H1 (cell line): ENCODE measurements around the gene CTSA. TPM values are rescaled to one million over a fixed set of nuclear protein-coding genes. Genes with fewer than 3 reads are reported as not detected.

Experiments used
- CTCF ChIA-PET: fragments of 300-600 bp; sonication (Branson Sonifier 250); formaldehyde crosslinking; loops from one replicate; lab custom pipeline; 2021; ENCODE audit not compliant: partially characterized antibody; lab: Charles Lee
- POLR2A ChIA-PET: fragments of 300-600 bp; sonication (Branson Sonifier 250); formaldehyde crosslinking; loops from one replicate; lab custom pipeline; 2021; ENCODE audit warnings: inconsistent platforms; ENCODE audit not compliant: partially characterized antibody; lab: Charles Lee
- DNase-seq, 2 experiments: peaks; one replicate each; pipeline versions ENCODE4 v3.0.0 to v3.0.0-alpha.2; 2010 to 2022; ENCODE audit warnings: low spot score in 2 of 2, low read depth in 1 of 2, mixed read lengths in 1 of 2
- FAIRE-seq: peaks from 2 replicates; lab custom pipeline; 2011; peaks lifted over from hg19 to GRCh38; lab: Jason Lieb, UNC
- H2AFZ ChIP-seq: 2 replicates; pipeline ENCODE4 v1.8.1; 2012; ENCODE audit warnings: low read length, inconsistent platforms
- H2AK5ac ChIP-seq: 2 replicates; pipeline ENCODE4 v1.6.1; 2013; ENCODE audit warnings: low read depth, low read length
- H2BK120ac ChIP-seq: replicated peaks from 2 replicates; pipeline ENCODE3; 2013; ENCODE audit warnings: low read depth, low read length, inconsistent platforms
- H2BK12ac ChIP-seq: 2 replicates; pipeline ENCODE4 v1.6.1; 2013; ENCODE audit warnings: low read depth, low read length
- H2BK15ac ChIP-seq: 2 replicates; pipeline ENCODE4 v1.6.1; 2013; ENCODE audit warnings: low read length
- H2BK20ac ChIP-seq: 2 replicates; pipeline ENCODE4 v1.6.1; 2013; ENCODE audit warnings: low read length
- H2BK5ac ChIP-seq: 2 replicates; pipeline ENCODE4 v1.6.1; 2013; ENCODE audit warnings: low read depth, low read length
- H3K14ac ChIP-seq: 2 replicates; pipeline ENCODE4 v1.6.1; 2013; ENCODE audit warnings: inconsistent platforms; ENCODE audit not compliant: insufficient read length
- H3K18ac ChIP-seq: 2 replicates; pipeline ENCODE4 v1.6.1; 2013; ENCODE audit warnings: low read length; ENCODE audit errors: extremely low read depth
- H3K23ac ChIP-seq: 2 replicates; pipeline ENCODE4 v1.6.1; 2013; ENCODE audit warnings: inconsistent platforms; ENCODE audit not compliant: insufficient read length
- H3K23me2 ChIP-seq: 2 replicates; pipeline ENCODE4 v1.6.1; 2013; ENCODE audit warnings: low read depth, low read length
- H3K27ac ChIP-seq: 2 replicates; pipeline ENCODE4 v1.6.1; 2011; ENCODE audit warnings: low read depth, low read length, inconsistent platforms
- H3K27me3 ChIP-seq, 4 experiments: replicated peaks in 1 of 4; 1 replicate in 1 of 4; 2 replicates in 3 of 4; pipeline versions ENCODE4 v1.6.1 to v1.8.1; 2011 to 2013; ENCODE audit warnings: low read length in 3 of 4, mild to moderate bottlenecking in 3 of 4, inconsistent platforms in 2 of 4, mixed read lengths in 2 of 4, moderate library complexity in 1 of 4; ENCODE audit not compliant: control insufficient read depth in 3 of 4, insufficient read depth in 3 of 4; ENCODE audit errors: extremely low read depth in 1 of 4
- H3K36me3 ChIP-seq, 4 experiments: 2 replicates each; pipeline versions ENCODE4 v1.6.1 to v1.8.1; 2011 to 2013; ENCODE audit warnings: mild to moderate bottlenecking in 4 of 4, low read length in 3 of 4, moderate library complexity in 2 of 4, control low read depth in 1 of 4, inconsistent platforms in 1 of 4; ENCODE audit not compliant: insufficient read depth in 4 of 4, control insufficient read depth in 2 of 4
- H3K4ac ChIP-seq: replicated peaks from 2 replicates; pipeline ENCODE3; 2013; ENCODE audit warnings: low read length, low read depth, mixed read lengths, inconsistent platforms; ENCODE audit not compliant: insufficient read length
- H3K4me1 ChIP-seq, 4 experiments: replicated peaks in 1 of 4; 1 replicate in 1 of 4; 2 replicates in 3 of 4; pipeline versions ENCODE4 v1.6.1 to v1.8.1; 2011 to 2013; ENCODE audit warnings: low read length in 3 of 4, inconsistent platforms in 2 of 4, mixed read lengths in 1 of 4; ENCODE audit not compliant: insufficient read depth in 4 of 4, control insufficient read depth in 3 of 4
- H3K4me2 ChIP-seq, 2 experiments: 2 replicates each; pipeline versions ENCODE4 v1.6.1 to v1.8.1; 2011 to 2013; ENCODE audit warnings: low read depth in 2 of 2, low read length in 2 of 2, control low read depth in 1 of 2, inconsistent platforms in 1 of 2, mild to moderate bottlenecking in 1 of 2; ENCODE audit not compliant: insufficient read depth in 1 of 2
- H3K4me3 ChIP-seq, 4 experiments: fragments of 200-600, 300-600 bp in 1 of 4; sonication (generic), shearing (Covaris generic), sonication (Bioruptor Twin) in 1 of 4; 2 replicates each; pipeline versions ENCODE4 v1.5.1 to v1.8.1; 2011 to 2016; ENCODE audit warnings: low read length in 4 of 4, low read depth in 3 of 4, control low read depth in 2 of 4, inconsistent platforms in 2 of 4, mild to moderate bottlenecking in 2 of 4, mixed read lengths in 1 of 4, moderate library complexity in 1 of 4; ENCODE audit not compliant: insufficient read depth in 2 of 4; ENCODE audit errors: extremely low read depth in 1 of 4
- H3K56ac ChIP-seq: replicated peaks from 2 replicates; pipeline ENCODE3; 2013; ENCODE audit warnings: low read depth, mild to moderate bottlenecking, mixed read lengths, low read length, inconsistent platforms; ENCODE audit not compliant: insufficient read length
- H3K79me1 ChIP-seq: 2 replicates; pipeline ENCODE4 v1.6.1; 2013; ENCODE audit warnings: low read depth, low read length, control low read depth
- H3K79me2 ChIP-seq, 2 experiments: 2 replicates each; pipeline versions ENCODE4 v1.6.1 to v1.8.1; 2012 to 2013; ENCODE audit warnings: low read length in 2 of 2, mild to moderate bottlenecking in 2 of 2, inconsistent platforms in 1 of 2; ENCODE audit not compliant: insufficient read depth in 2 of 2, control insufficient read depth in 1 of 2
- H3K9ac ChIP-seq, 4 experiments: replicated peaks in 1 of 4; 1 replicate in 1 of 4; 2 replicates in 3 of 4; pipeline versions ENCODE4 v1.6.1 to v1.8.1; 2011 to 2013; ENCODE audit warnings: low read depth in 3 of 4, low read length in 3 of 4, control low read depth in 2 of 4, mild to moderate bottlenecking in 2 of 4, moderate library complexity in 2 of 4, inconsistent platforms in 1 of 4; ENCODE audit errors: extremely low read depth in 1 of 4
- H3K9me3 ChIP-seq, 2 experiments: 2 replicates each; pipeline versions ENCODE4 v1.6.1 to v1.8.1; 2012 to 2013; ENCODE audit warnings: mild to moderate bottlenecking in 2 of 2, moderate library complexity in 2 of 2, control low read depth in 1 of 2, inconsistent platforms in 1 of 2, low read depth in 1 of 2, low read length in 1 of 2, mixed read lengths in 1 of 2; ENCODE audit not compliant: insufficient read depth in 2 of 2
- H4K20me1 ChIP-seq, 2 experiments: replicated peaks in 1 of 2; 2 replicates each; pipeline versions ENCODE3 to v1.8.1; 2011 to 2013; ENCODE audit warnings: inconsistent platforms in 2 of 2, low read length in 2 of 2, mild to moderate bottlenecking in 1 of 2; ENCODE audit not compliant: insufficient read depth in 2 of 2, control insufficient read depth in 1 of 2
- H4K5ac ChIP-seq: 2 replicates; pipeline ENCODE4 v1.6.1; 2013; ENCODE audit warnings: low read length, low read depth, mixed read lengths, inconsistent platforms; ENCODE audit not compliant: insufficient read length
- H4K8ac ChIP-seq: 2 replicates; pipeline ENCODE4 v1.8.0; 2013; ENCODE audit warnings: mild to moderate bottlenecking, moderate library complexity, low read length, inconsistent platforms; ENCODE audit not compliant: insufficient read depth; ENCODE audit errors: extremely low read depth
- H4K91ac ChIP-seq: replicated peaks from 2 replicates; pipeline ENCODE3; 2013; ENCODE audit warnings: low read length, mixed read lengths, inconsistent platforms; ENCODE audit not compliant: insufficient read length
- EZH2 ChIP-seq: fragments of 200-600 bp; sonication (generic); IDR thresholded peaks from 2 replicates; pipeline ENCODE4 v1.7.1; 2012; ENCODE audit warnings: low read depth, mild to moderate bottlenecking, moderate library complexity, low read length, inconsistent platforms; ENCODE audit not compliant: severe bottlenecking
- GTF2F1 ChIP-seq: IDR thresholded peaks from 2 replicates; pipeline ENCODE4 v1.6.1; 2012; ENCODE audit warnings: low read depth, low read length, improper control_type of control experiment, borderline replicate concordance
- KDM1A ChIP-seq: fragments of 200-600, 300-600 bp; sonication (generic); IDR thresholded peaks from 2 replicates; pipeline ENCODE4 v1.7.1; 2016; ENCODE audit warnings: mild to moderate bottlenecking, low read length, borderline replicate concordance
- MAFK ChIP-seq: IDR thresholded peaks from 2 replicates; pipeline ENCODE4 v1.6.1; 2012; ENCODE audit warnings: low read depth, mild to moderate bottlenecking, improper control_type of control experiment, low read length
- POU5F1 ChIP-seq: IDR thresholded peaks from 2 replicates; pipeline ENCODE4 v1.6.1; 2011; ENCODE audit warnings: low read depth, mild to moderate bottlenecking, low read length, moderate library complexity
- RAD21 ChIP-seq, 2 experiments: IDR thresholded peaks in 1 of 2; conservative IDR thresholded peaks in 1 of 2; 2 replicates each; pipeline ENCODE4 v1.6.1; 2011; ENCODE audit warnings: low read depth in 2 of 2, low read length in 2 of 2, improper control_type of control experiment in 1 of 2, inconsistent platforms in 1 of 2, mild to moderate bottlenecking in 1 of 2, moderate library complexity in 1 of 2
- SAP30 ChIP-seq: fragments of 300-600 bp; sonication (generic); IDR thresholded peaks from 2 replicates; pipeline ENCODE4 v1.7.1; 2012; ENCODE audit warnings: low read length, moderate library complexity, mild to moderate bottlenecking, inconsistent platforms; ENCODE audit not compliant: insufficient read depth, insufficient replicate concordance
- SIRT6 ChIP-seq: IDR thresholded peaks from one replicate; pipeline ENCODE4 v1.7.1; 2012; ENCODE audit warnings: low read length, inconsistent platforms
- SP2 ChIP-seq: IDR thresholded peaks from 2 replicates; pipeline ENCODE4 v1.6.1; 2012; ENCODE audit warnings: mild to moderate bottlenecking, low read length, inconsistent platforms
- SP4 ChIP-seq: IDR thresholded peaks from 2 replicates; pipeline ENCODE4 v1.6.1; 2012; ENCODE audit warnings: low read length, inconsistent platforms
- TAF1 ChIP-seq: IDR thresholded peaks from 2 replicates; pipeline ENCODE4 v1.6.1; 2011; ENCODE audit warnings: mild to moderate bottlenecking, low read depth, low read length
- TBP ChIP-seq: IDR thresholded peaks from 2 replicates; pipeline ENCODE4 v1.6.1; 2011; ENCODE audit warnings: low read depth, low read length, improper control_type of control experiment
- WGBS, 2 experiments: shearing (Covaris generic) in 1 of 2; methylation state at CpG; one replicate each; pipeline versions ENCODE4 v1.1.6 to v1.1.7; 2013 to 2015; ENCODE audit warnings: low lambda C conversion rate in 2 of 2, mixed read lengths in 2 of 2, inconsistent platforms in 1 of 2, low coverage in 1 of 2, missing lambda C conversion rate in 1 of 2; ENCODE audit not compliant: insufficient replicate concordance in 2 of 2, insufficient coverage in 1 of 2, insufficient read length in 1 of 2; ENCODE audit errors: extremely low coverage in 1 of 2, missing lambda C conversion rate in 1 of 2; 5-methylcytosine and 5-hydroxymethylcytosine counted together
- polyA plus RNA-seq, 7 experiments: library from polyadenylated mRNA; depleted of rRNA in 3 of 7; stranded (reverse) in 5 of 7; unstranded in 2 of 7; fragments of >200 nt in 5 of 7; fragments of 200-250 nt in 2 of 7; gene quantifications; 1 replicate in 5 of 7; 2 replicates in 1 of 7; 4 replicates in 1 of 7; pipeline versions ENCODE4 v1.2.1 to v1.2.3, GENCODE V29; 2011 to 2013; ENCODE audit warnings: missing spikeins in 2 of 7, mixed read lengths in 2 of 7
- total RNA-seq: library from RNA; stranded (reverse); fragmentation: NEBNext Ultra II Directional; extraction: Animal tissue kit (Norgen Biotek cat#: 25700); gene quantifications from 2 replicates; pipeline ENCODE4 v1.2.1, GENCODE V29; 2021
- TF ChIP-seq, protein P1 (sequence below): IDR thresholded peaks from 2 replicates; pipeline ENCODE4 v1.6.1; 2012; ENCODE audit warnings: inconsistent platforms

CTSA gene
- total and polyA plus RNA-seq, 2 of the 8 experiments (the other 6 are each of a cell fraction or from before 2014, with no cell fraction given), result 49.7 to 74.0 TPM

DNA sequence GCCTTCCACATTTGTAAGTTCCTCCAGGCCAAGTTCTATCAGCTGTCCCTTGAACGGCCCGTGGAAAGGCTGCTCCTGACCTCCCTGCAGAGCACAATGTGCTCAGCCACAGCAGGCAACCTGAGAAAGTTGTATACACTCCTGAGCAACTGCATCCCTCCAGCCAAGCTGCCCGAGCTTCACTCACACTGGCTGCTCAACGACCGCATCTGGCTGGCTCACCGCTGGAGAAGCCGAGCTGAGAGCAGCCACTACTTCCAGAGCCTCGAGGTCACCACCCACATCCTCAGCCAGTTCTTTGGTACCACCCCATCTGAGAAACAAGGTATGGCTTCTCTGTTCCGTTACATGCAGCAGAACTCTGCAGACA lies 8.1 kb upstream of the CTSA start:
- 97% methylated on average over 9 of the region's 9 CpGs; no CpG with 5 or more reads in 1 of the 2 experiments for WGBS, 2 experiments
- H3K27me3 ChIP-seq, result no peaks in the 10 kb centered on the region

More for the DNA sequence above, 8.1 kb upstream of the CTSA start:
- POLR2A ChIA-PET, result interaction anchor here (0.5 to 5.7 kb wide), 18 partner anchors 8 to 752 kb away, joined by 3 to 55 read pairs (median 4); partner anchors contain the start of genes ACOT8, CTSA, NEURL2 and PCIF1
- Histone ChIP-seq H3K23ac (no peak overlapping the region), H2BK120ac (no peak overlapping the region), H3K4ac (no peak overlapping the region), H2AFZ (no peak overlapping the region), H3K9ac (no peak overlapping the region), H2BK12ac (no peak overlapping the region), H3K9me3 (no peaks in the 10 kb centered on the region), H3K36me3 (peaks cover 10 to 18% (median 17%) of the 10 kb centered on the region in 4 experiments), H3K23me2 (peaks cover 5% of the 10 kb centered on the region), H4K5ac (no peak overlapping the region), H3K79me2 (peaks cover 0 to 16% of the 10 kb centered on the region in 2 experiments; a peak in 1 of 4 replicates), H2BK15ac (no peak overlapping the region), H4K91ac (no peak overlapping the region), H4K8ac (no peak overlapping the region), H3K4me2 (no peak overlapping the region), H4K20me1 (peaks cover 0 to 7% of the 10 kb centered on the region in 2 experiments), H2BK5ac (no peak overlapping the region), H2BK20ac (no peak overlapping the region), H3K27ac (no peak overlapping the region), H3K56ac (no peak overlapping the region), H3K14ac (no peak overlapping the region), H3K4me1 (no peaks in the 10 kb centered on the region), H3K79me1 (no peaks in the 10 kb centered on the region), H2AK5ac (no peak overlapping the region), H3K18ac (no peak overlapping the region), H3K4me3 (no peak overlapping the region)
- TF ChIP-seq SAP30, result no peak
- TF ChIP-seq KDM1A, result no peak
- TF ChIP-seq TAF1, result no peak
- TF ChIP-seq, protein P1, sequence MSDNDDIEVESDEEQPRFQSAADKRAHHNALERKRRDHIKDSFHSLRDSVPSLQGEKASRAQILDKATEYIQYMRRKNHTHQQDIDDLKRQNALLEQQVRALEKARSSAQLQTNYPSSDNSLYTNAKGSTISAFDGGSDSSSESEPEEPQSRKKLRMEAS, result no peak
- TF ChIP-seq SP4, result no peak
- no peak for TF ChIP-seq TBP
- TF ChIP-seq MAFK, result no peak
- TF ChIP-seq EZH2, result no peak
- TF ChIP-seq SIRT6, result no peak
- no peak for TF ChIP-seq POU5F1
- TF ChIP-seq GTF2F1, result no peak
- TF ChIP-seq SP2, result no peak
- no peak for TF ChIP-seq RAD21 (IDR thresholded peaks at IDR 0.05 in 1 of 2, conservative IDR thresholded peaks at IDR 0.05 in 1 of 2; ENCODE audit: low read depth in 2 of 2, low read length in 2 of 2)
- FAIRE-seq (no peak), DNase-seq (no peak)
- CTCF ChIA-PET, result interaction anchor here (1.0 to 2.4 kb wide), 5 partner anchors 7 to 112 kb away, joined by 3 to 14 read pairs (median 7); partner anchors contain the start of genes CTSA and NEURL2
